GM19351 (cell line): ENCODE results near the gene SSBP3.

Experiments
- ATAC-seq: cut with Tn5 transposase; IDR thresholded peaks from one replicate; pipeline ENCODE4 v1.9.1; 2021; ENCODE audit warnings: mild to moderate bottlenecking, moderate library complexity; ENCODE audit not compliant: unreplicated experiment

Gene SSBP3

DNA sequence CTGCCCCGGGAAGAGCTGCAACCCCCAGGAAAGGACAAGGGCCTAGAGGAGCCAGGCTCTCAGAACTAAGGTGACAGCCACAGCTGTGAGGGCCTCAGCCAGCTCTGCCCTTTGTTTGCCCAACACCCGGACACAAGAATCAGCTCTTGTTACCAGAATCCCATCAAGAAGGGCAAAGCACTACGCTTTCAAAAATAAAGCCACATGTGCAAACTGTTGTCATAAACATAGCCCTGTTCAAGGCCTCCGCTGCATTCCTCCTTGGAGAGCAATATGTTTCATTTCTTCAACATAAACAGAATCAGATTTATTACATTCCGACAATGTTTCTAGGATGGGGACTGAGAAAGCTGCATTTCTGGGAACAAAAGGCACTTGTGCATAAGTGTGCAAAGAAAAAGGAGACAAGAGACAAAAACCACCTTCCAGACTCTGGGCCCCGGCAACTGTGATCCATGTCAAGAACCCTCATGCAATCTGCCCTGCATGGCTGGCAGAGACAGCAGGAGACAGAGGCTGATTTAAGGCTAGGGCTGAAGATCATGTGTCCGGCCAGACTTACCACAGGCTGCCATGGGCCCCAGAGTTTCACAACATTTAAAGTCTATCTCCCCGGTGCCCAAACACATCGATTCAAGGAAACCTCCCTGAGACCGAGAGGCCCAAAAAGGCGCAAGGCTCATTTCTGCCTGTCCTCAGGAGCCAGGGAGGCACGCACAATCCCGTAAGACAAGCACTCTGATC, 71.0 kb downstream of the SSBP3 start:
- no peak for ATAC-seq

DNA sequence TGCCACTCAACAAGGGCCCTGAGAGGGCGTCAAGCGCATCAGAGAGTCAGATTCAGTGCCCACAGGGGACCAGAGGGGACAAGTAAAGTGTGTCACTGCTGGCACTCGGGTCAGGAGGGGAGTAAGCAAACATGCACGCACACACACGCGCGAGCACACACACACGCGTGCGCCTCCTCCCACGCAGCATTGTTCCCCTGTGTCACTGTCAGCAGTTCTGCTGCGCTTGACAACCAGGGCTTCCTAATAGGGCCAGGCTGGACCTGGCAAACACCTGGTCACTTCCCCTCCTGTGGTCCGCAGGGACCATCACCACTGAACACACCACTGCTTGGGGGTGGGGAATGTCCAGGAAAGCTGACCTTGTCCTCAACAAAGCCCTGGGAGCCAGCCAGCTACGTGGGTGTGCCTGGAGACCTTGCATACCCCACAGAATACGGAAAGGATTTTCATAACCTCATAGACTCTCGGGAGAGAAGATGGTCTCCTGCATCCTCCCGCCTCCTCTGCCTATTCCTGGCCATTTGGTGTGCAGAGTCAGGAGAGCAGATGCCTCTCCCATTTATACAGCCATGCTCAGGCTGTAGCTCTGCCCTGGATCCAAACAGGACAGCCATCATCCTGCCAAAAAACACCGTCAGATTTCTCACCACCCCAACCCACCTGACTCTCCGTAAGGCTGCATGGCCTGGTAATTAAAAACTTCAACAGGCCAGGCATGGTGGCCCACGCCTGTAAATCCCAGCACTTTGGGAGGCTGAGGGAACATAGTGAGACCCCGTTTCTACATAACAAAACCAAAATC, 73.2 kb downstream of the SSBP3 start:
- no peak for ATAC-seq

DNA sequence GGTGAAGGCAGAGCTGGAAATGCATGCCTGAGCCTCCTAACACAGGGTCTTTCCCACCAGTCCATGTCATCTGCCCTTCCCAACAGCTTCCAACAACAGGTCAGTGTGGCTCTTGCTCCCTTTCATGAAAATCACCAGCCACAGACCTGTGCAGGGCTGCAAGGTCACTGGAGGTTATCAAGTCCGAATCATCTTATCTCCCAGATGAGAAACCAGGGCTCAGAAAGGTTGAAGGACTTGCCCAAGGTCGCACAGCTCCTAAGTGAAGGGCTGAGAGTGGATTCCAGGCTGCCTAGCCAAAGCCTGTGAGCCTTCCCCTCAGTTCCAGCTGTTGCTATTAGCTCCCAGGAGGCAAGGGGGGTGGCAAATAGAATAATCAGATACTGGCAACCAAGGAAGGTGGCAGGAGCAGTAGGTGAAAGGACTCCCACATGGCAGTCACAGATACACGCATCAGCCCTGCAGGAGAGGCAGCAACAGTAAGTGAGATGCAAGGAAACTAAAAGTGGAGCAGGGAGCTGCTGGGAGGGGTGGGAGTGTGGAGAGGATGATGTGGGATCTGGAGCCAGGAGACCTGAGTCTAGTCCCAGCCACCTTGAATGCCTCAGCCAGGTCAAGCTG, 74.2 kb downstream of the SSBP3 start:
- no peak for ATAC-seq

DNA sequence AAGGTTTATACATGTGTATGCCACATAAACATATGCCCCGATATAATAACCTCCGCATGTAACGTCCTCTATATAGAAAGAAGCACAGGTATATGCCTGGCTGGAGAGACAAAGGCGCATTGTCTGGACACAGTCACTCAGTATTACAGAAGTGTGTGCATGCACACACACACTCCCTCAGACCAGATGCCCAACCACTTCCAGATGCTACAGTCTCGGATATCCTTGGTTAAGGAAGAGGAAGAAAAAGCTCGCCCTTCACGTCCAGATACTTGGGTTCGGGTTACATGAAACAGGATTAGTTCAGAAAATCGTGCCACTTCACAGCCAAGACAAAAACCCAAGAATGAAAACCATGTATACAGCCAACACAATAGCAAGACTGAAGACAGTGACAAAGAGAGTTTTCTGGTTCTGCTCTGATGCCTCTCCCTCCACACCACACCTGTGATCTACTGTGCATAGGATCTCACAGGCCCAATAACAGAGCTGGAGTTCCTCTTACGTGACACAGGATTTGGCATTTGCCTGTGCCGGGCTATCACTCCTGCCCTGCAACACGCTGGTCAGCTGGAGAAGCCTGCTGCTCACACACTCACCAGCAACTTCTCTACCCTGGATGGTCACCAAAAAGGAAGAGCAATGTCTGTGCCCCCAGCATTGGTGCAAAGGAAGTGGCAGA, 75.0 kb downstream of the SSBP3 start:
- no peak for ATAC-seq

DNA sequence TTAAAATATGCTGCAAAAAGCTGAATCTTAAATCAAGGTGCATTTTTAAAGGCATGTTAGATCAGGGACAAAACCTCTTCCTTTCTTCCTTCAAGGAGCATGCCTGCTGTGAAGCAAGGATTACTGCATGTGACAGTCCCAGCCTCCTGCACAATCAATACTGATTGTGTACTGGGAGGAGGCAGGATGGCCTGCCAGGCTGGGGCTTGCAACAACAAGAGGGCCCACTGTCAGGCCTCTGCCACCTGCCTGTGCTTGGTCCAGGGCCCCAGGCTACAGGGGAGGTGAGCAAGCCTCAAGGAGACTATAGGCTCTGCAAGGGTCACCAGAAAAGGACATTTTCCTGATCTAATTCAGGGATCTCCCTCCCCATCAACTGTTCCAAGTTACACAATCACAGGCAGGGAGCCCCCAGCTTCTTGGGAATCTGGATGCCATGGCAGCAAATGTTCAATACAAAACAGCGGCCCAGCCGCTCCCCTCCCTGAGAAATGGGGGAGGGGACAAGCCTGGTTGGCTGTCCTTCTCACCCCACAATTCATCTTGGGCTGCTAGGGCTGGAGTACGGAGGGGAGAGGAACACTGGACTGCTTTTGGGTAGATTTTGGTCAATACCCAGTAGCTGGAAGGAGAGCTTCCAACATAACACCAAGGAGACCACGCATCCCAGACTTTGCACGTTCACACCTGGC, 76.7 kb downstream of the SSBP3 start:
- no peak for ATAC-seq

DNA sequence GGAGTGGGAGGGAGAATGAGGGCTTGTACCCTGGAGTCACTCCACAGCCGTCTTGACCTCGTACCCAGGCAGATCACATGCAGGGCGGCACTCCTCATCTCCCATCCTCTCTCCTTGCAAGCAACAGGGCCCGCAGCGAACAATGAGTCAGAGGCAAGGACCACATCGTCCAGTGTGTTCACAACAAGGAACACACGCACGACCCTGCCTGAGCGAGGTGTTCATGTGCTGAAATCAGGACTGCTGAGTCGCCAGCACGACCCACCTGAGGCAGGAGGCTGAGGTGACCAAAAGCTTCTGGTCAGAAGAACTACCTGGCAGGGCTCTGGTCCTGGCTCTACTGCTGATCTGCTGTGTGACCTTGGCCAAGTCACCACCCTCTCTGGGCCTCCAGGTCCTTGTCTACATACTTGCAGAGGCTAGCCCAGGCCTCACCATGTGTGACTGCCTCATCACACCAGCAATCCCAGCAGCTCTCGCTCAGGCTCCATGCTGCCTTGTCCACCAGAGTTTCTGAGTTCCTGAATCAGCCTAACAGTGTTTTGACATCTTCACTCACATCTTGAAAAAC, 78.0 kb downstream of the SSBP3 start:
- ATAC-seq: no peak

DNA sequence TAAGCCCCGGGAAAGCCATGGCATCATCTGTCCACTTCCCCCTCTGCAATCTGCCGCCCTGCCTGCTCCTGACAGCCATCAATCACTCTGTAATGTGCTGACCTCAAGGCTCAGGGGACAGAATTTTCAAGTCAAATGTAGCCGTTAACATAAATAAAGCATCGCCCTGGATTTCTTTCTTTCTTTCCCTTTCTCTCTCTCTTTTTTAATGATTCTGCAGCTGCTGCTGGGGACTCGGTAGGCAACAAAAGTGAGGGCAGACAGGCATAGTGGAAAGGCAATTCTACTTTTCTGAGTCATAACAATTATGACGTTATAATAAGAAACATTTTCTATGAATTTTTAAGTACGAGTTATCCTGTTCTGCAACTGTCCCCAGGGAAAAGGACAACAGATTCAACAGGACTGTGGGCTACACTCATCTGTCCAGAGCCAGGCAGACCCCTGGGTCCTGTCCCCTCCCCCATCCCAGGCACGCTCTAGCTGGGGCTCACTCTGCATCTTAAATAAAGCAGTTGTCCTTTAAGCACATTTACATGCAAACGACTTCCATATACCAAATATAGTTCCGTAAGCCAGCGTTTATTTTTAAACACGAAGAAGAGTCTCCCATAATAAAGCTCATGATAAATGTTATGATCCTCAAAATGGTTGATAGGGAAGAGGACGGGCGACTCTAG, 78.7 kb downstream of the SSBP3 start:
- no peak for ATAC-seq

DNA sequence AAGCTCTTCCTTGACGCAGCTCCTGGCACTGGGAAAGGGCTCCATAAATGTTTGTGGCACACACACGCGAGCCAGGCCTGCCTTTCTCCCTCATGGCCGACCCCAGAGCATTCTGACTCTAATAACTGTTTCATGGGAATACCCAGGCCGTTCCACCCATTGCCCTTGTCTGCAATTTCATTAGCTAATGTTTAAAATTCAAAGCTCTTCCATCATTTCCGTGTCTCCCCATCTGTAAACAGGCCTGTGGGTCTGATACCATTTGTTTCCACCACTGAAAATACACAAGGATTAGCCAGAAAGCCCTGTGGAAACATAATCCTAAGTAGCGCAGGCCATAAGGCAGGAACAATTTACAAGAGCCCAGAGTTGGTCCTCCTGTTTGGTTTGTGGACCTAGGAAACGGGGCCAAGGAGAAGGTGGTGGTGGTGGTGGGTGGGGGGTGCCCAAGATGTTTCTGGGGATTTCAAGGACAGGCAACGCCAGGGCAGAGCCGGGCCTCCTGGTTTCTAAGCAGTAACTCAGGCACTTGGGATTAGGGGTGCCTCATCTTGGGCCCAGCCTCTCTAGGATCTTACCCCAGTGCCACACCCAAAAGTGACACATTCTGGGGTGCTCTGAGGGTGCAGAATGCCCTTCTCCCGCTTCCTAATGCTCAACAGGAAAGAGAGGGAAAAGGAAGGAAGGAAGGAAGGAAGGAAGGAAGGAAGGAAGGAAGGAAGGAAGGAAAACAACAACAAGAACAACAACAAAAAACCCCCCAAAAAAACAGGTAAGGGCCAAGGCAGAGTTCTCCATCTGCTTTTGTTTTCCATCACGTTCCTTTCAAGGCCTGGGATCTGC, 79.4 kb downstream of the SSBP3 start:
- no peak for ATAC-seq

DNA sequence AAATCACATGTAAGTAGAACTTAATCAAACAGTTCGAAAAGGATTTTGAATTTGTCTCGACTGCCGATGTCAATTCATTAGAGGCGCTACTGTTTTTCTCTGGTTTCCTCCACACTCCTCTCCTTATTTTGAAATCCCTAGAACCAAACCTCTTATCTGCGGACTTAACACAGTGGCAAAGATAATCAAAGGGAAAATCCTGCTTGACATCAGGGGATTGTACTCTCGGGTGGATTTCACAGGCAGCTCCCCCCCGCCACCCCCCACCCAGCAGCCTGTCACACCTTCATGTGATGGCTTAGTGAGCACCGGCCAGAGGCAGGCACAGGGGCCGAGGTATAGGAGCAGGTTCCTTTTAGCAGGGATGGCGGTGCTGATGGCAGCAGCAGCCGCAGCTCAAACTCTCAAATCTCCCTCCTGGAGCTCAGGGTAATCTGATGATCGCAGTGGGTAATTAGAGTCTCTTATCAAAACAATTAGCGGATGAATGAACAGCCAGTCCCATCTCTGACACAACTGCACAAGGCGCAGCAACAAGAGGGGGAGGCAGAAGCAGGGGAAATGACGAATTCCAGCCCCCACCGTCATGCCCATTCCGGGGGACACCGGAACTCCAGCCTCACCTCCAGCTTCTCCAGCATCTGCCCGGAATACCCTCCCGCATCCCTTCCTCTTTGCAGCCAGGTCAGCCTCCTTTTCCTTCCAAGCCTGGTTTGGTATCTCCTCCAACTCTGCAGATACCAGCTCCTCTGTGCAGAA, 80.3 kb downstream of the SSBP3 start:
- no peak for ATAC-seq

DNA sequence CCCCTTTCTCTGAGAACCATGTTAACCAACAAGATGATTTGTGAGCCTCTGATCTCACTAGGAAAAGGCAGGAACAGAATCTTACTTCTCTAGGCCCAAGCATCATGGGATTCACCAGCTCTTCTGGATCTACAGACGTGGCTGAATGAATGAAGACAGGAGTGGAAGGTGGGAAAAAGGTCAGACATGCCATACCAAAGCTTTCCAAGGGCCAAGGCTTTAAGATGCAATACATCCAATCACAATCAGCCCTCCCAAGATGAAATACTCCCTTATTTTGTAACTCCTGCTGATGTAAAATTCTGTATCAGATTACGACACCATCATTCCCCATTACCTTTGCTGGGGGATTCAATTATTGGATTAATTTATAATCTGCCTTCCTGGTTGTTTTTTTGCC, 80.9 kb downstream of the SSBP3 start:
- ATAC-seq: no peak

DNA sequence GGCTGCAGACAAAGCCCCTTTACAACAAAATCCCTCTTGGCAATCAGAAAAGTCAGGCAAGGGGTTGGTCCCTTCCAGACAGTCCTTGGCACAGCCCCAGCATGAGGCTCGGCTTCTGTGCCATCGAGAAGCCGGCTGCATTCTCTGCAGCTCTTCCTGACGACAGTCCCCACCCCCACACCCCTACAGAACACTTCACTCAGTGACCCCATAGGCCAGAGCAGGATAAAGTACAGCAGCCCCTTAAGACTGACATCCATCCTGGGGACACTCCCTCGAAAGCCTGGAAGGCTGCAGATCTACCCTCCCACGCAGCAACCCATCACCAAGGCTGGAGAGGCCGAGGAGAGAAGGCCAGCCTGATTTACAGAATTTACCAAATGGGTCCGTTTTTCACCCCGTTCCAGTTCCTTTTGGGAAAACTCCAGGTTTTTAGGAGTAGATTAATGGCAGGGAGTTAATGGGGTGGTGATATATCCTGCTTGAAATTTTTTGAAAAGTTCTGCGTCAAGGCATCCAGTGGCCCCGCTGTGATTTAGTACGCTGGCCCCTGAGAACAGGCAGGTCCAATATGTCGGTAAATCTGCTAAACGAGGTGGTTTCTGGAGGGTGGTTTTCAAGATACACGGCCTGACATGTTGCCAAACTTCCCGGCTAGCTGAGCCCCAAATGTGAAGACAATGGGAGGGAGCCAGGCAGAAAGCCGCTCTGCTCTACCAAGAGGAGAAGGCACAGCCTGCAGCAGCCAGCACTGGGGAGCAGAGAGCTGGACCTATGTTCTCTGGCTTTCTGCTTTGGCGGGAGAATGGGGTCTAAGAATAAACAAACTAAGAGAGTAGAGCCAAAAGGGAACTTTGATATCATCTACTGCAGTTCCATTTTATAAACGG, 81.7 kb downstream of the SSBP3 start:
- no peak for ATAC-seq

DNA sequence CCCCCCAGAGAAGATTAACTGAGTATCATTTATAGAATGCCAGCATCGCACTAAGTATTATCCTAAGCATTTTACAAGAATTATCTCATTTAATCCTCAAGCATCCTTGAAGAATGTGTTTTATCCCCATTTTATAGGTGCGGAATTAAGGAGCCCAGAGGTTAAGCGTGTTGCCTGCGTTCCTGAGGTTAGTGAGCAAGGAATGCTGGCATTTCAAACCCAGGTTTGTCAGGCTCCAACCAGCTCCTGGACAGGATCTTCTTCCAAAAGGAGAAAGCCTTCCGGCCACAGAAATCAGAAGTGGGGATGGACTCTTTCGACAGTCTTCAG, 82.3 kb downstream of the SSBP3 start:
- no peak for ATAC-seq

DNA sequence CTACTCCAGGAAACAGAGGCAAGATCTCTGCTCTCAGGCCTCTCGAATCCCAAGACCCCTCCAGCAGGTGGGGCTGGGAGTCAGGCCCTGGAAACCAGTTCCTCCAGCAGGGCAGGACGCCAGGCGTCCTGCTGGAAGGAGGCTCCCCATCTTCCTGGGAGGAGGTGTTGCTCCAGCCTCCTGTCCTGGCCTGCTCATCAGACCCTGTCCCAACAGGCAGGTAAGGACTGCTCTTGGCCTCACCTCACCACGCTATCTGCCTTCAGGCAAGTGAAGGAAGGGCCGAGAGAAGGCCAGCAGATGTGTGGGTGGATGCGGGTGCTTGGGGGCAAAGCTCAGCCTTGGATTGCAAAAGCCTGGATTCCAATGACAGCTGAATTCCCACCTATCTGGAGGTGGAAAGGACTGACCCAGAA, 82.9 kb downstream of the SSBP3 start:
- no peak for ATAC-seq

DNA sequence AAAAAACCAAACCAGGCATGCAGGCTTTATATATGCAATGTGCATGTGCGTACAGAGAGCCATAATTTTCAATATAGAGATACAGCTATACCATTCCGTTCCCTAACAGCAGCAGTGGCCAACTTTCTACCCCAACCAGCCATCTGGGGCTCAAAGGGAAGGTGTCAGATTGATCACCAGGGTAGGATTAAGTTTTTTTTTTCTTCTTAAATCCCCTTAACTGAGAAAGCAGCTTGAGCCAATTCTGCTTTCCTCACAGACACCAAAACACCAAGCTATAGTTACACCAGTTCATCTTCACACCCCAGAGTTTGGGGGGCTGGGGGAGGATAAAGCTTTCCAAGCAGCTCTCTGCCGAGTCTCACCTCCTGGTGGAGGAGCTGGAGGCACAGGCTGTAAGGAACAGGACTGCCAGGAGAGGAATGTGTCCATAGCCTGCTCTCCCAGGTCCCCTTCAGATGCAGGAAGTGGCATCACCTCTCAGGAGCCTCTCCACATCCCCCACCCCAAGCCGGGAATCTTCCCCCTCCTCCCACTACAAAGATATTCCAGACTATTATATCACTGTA, 87.9 kb downstream of the SSBP3 start:
- ATAC-seq: no peak

DNA sequence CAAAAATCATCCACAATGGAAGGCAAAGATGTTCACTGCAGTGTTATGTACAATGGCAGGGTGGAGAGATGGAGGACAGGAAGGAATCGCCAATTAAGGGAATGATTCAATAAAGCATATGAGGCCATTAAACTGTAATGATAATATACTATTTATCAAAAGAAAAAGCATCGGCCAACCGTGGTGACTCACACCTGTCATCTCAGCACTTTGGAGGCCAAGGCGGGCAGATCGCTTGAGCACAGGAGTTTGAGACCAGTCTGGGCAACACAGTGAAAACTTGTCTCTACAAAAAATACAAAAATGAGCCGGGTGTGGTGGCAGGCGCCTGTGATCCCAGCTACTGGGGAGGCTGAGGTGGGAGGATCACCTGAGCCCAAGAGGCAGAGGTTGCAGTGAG, 89.1 kb downstream of the SSBP3 start:
- ATAC-seq: no peak

DNA sequence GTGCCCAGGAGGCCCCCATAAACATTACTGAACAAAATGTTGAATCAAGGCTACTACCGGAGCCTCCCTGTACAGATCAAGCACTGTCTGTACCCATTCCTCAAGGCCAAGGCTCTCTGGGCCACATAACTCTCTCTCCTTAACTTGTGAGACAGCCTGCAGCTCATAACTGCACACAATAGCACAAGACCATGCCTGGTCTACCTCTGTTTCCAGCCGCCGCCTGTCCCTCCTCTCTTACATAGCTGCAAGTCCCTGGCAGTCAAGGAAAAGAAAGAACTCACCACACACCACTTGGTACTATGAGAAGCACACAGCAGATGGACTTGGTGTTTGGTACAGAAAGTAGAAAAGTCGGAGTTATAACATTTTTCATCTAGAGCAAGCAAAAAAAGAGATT, 91.1 kb downstream of the SSBP3 start:
- ATAC-seq: no peak

DNA sequence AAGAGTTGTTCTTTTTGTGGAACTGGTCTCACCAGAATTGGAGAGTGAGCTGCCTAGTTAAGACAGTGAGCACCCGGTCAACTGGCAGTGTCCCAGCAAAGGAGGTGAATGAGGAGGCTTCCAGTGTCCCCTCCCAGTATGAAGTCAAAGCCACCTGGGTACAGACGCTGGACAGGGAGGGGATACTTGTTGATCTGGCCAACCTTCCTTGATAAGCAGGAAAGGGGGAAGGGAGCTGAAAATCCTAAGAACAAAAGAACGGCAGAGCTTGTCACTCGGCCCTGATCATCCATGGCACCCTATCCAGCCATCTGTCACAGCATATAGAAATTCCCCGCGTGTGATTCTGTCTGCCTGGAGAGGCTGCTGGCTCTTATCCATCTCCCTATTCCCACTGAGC, 91.5 kb downstream of the SSBP3 start:
- no peak for ATAC-seq
